Lower leg skin (tissue), 4 donors: ENCODE results near the gene SH2D2A. TPM values are rescaled to one million over a fixed set of nuclear protein-coding genes. Genes with fewer than 3 reads are reported as not detected.

Experiments used
- DNase-seq, 2 donors: peaks; one replicate each; pipeline ENCODE4 v3.0.0-alpha.2; 2019; ENCODE audit warnings: low spot score in 2 of 2
- H3K4me3 ChIP-seq: fragments of 200-600 bp; sonication (generic); 2 replicates; pipeline ENCODE4 v1.5.1; 2017; ENCODE audit warnings: mild to moderate bottlenecking, low read depth; ENCODE audit not compliant: poor library complexity, severe bottlenecking
- POLR2A ChIP-seq, 2 donors: fragments of 450-650 bp; IDR thresholded peaks; one replicate each; pipeline ENCODE4 v1.6.1; 2016 to 2017; ENCODE audit warnings: antibody characterized with exemption in 2 of 2, mild to moderate bottlenecking in 1 of 2, moderate library complexity in 1 of 2
- WGBS, 2 donors: methylation state at CpG; one replicate each; pipeline ENCODE4 v1.1.5; 2018; 5-methylcytosine and 5-hydroxymethylcytosine counted together
- intact Hi-C: fragments of 100-400 bp; cut with DNase I; formaldehyde crosslinking; loops from one replicate; pipeline ENCODE4 v1.15.0; 2023; ENCODE audit warnings: low total_unique reads
- total RNA-seq, 4 donors: library from RNA; depleted of rRNA; stranded (reverse); fragments of >200 nt; gene quantifications; one replicate each; pipeline ENCODE4 v1.1.0, GENCODE V29; 2016
- TF ChIP-seq, protein P1 (sequence below), 3 donors: fragments of 450-650 bp; IDR thresholded peaks; one replicate each; pipeline ENCODE4 v1.5.1; 2016; ENCODE audit warnings: antibody characterized with exemption in 3 of 3, mild to moderate bottlenecking in 3 of 3, moderate library complexity in 2 of 3

The SH2D2A gene
- total RNA-seq, 4 donors from 2014 or later, result 1.5 TPM; not detected in 3

DNA sequence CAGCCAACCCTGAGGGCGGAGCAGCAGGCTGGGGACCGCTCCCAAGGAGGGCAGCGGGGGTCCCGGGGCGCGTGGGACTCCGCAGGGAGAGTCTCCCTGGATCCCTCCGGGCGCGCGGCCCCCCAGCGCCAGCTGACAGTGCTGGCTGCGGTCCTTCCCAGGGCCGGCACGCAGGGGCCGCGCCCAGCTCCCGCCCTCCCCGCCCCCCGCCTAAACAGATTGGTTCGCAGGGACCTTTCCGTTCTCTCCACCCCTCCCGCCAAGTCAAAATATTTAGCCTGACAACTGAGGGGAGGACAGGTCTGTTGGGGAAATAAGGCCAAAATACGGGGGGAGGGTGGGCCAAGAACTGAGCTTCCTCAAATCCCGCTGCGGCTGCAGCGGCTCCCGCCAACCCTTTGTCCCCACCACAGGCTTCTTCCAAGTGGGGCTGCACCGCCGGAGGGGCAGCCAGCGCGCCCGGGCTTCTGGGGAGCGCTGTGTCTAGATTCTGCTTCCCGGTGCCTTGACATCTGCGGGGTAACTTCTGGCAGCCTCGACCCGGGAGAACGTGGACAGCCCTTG is 42.4 kb upstream of the SH2D2A start, which contains the start of gene INSRR:
INSRR (minus strand) TSS at position 159 of the 564 bp plus-strand sequence. CDS start 496 bp downstream, outside the sequence.
- intact Hi-C loops, result no loop called here
- no peak for DNase-seq
- 3 to 5% methylated on average over 30 to 37 of the region's 39 CpGs for WGBS, 2 donors
- TF ChIP-seq, protein P1, sequence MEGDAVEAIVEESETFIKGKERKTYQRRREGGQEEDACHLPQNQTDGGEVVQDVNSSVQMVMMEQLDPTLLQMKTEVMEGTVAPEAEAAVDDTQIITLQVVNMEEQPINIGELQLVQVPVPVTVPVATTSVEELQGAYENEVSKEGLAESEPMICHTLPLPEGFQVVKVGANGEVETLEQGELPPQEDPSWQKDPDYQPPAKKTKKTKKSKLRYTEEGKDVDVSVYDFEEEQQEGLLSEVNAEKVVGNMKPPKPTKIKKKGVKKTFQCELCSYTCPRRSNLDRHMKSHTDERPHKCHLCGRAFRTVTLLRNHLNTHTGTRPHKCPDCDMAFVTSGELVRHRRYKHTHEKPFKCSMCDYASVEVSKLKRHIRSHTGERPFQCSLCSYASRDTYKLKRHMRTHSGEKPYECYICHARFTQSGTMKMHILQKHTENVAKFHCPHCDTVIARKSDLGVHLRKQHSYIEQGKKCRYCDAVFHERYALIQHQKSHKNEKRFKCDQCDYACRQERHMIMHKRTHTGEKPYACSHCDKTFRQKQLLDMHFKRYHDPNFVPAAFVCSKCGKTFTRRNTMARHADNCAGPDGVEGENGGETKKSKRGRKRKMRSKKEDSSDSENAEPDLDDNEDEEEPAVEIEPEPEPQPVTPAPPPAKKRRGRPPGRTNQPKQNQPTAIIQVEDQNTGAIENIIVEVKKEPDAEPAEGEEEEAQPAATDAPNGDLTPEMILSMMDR (IDR thresholded peaks at IDR 0.05), result no peak
- TF ChIP-seq POLR2A (IDR thresholded peaks at IDR 0.05), result no peak
- no peak within 1 kb of the TSS for H3K4me3 ChIP-seq

- no peak for TF ChIP-seq POLR2A (IDR thresholded peaks at IDR 0.05)
- TF ChIP-seq, protein P1 (IDR thresholded peaks at IDR 0.05), result no peak
- WGBS, 2 donors, result 19 to 23% methylated on average over 5 of the region's 5 CpGs
- intact Hi-C loops, result no loop called here
- H3K4me3 ChIP-seq, result no peak overlapping the region
- no peak for DNase-seq
Measured at GRCh38 chr1:156858555-156858956, 41.9 kb upstream of the SH2D2A start.

- 68 to 77% methylated on average over 3 of the region's 3 CpGs for WGBS, 2 donors
- intact Hi-C loops, result no loop called here
- no peak for DNase-seq
- no peak overlapping the region for H3K4me3 ChIP-seq
- no peak for TF ChIP-seq POLR2A (IDR thresholded peaks at IDR 0.05)
- TF ChIP-seq, protein P1 (IDR thresholded peaks at IDR 0.05), result no peak
Measured at GRCh38 chr1:156857532-156857931, 40.9 kb upstream of the SH2D2A start.

GRCh38 chr1:156856282-156856785 is 39.7 kb upstream of the SH2D2A start:
- WGBS, 2 donors, result 79 to 85% methylated on average over 3 of the region's 3 CpGs
- no peak for DNase-seq

GRCh38 chr1:156854634-156855033 is 38.0 kb upstream of the SH2D2A start:
- TF ChIP-seq, protein P1 (IDR thresholded peaks at IDR 0.05), result no peak
- TF ChIP-seq POLR2A (IDR thresholded peaks at IDR 0.05), result no peak
- DNase-seq, result no peak
- no peak overlapping the region for H3K4me3 ChIP-seq
- 42 to 77% methylated on average over 3 of the region's 3 CpGs for WGBS, 2 donors
- intact Hi-C loops, result no loop called here

More at GRCh38 chr1:156856282-156856785, 39.7 kb upstream of the SH2D2A start:
- intact Hi-C loops, result no loop called here
- TF ChIP-seq, protein P1 (IDR thresholded peaks at IDR 0.05), result no peak
- TF ChIP-seq POLR2A (IDR thresholded peaks at IDR 0.05), result no peak
- H3K4me3 ChIP-seq, result no peak overlapping the region

GRCh38 chr1:156853761-156854160 is 37.1 kb upstream of the SH2D2A start:
- no peak for TF ChIP-seq POLR2A (IDR thresholded peaks at IDR 0.05)
- TF ChIP-seq, protein P1 (IDR thresholded peaks at IDR 0.05), result no peak
- DNase-seq, result no peak

More at GRCh38 chr1:156853761-156854160, 37.1 kb upstream of the SH2D2A start:
- H3K4me3 ChIP-seq, result no peak overlapping the region
- WGBS, 2 donors, result 93 to 95% methylated on average over 18 to 19 of the region's 19 CpGs
- intact Hi-C loops, result no loop called here
